Fibroblast of villous mesenchyme (primary cell): ENCODE data around the gene RPS29. TPM values are rescaled to one million over a fixed set of nuclear protein-coding genes. Genes with fewer than 3 reads are reported as not detected.

ENCODE experiments used
- DNase-seq: peaks from one replicate; pipeline ENCODE4 v3.0.0-alpha.2; 2010; ENCODE audit warnings: low read depth
- H3K4me3 ChIP-seq: 2 replicates; pipeline ENCODE4 v1.5.1; 2011; ENCODE audit warnings: low read depth, mild to moderate bottlenecking, low read length
- CTCF ChIP-seq: IDR thresholded peaks from 2 replicates; pipeline ENCODE4 v1.5.1; 2012; ENCODE audit warnings: low read depth, mild to moderate bottlenecking, low read length; ENCODE audit not compliant: insufficient read depth
- total RNA-seq: library from RNA; depleted of rRNA; stranded (reverse); fragments of >200 nt; gene quantifications from 2 replicates; pipeline ENCODE4 v1.2.3, GENCODE V29; 2012

RPS29 gene
- total RNA-seq, 1 donor = 2,708 TPM

GRCh38 chr14:49582113-49582977 lies 3.8 kb downstream of the RPS29 start:
- no peak for TF ChIP-seq CTCF
- DNase-seq = no peak
- H3K4me3 ChIP-seq = no peak overlapping the region

- H3K4me3 ChIP-seq = no peak overlapping the region
- DNase-seq = no peak
- no peak for TF ChIP-seq CTCF
Observed at GRCh38 chr14:49581209-49582112, 4.7 kb downstream of the RPS29 start.

- no peak for DNase-seq
- H3K4me3 ChIP-seq = no peak overlapping the region
- no peak for TF ChIP-seq CTCF
Observed at GRCh38 chr14:49579841-49580240, 6.3 kb downstream of the RPS29 start.

- no peak for TF ChIP-seq CTCF
- no peak for DNase-seq
- H3K4me3 ChIP-seq = no peak overlapping the region
Observed at GRCh38 chr14:49578141-49578540, 8.0 kb downstream of the RPS29 start.

- DNase-seq = no peak
- TF ChIP-seq CTCF = no peak
- no peak overlapping the region for H3K4me3 ChIP-seq
Observed at GRCh38 chr14:49574038-49574437, 12.1 kb downstream of the RPS29 start.

GRCh38 chr14:49569281-49569680 lies 16.9 kb downstream of the RPS29 start:
- DNase-seq = no peak
- no peak overlapping the region for H3K4me3 ChIP-seq

More at GRCh38 chr14:49569281-49569680, 16.9 kb downstream of the RPS29 start:
- no peak for TF ChIP-seq CTCF
